ENCODE data around the gene SOCS7. TPM values are rescaled to one million over a fixed set of nuclear protein-coding genes. Genes with fewer than 3 reads are reported as not detected.

SOCS7 gene
- total RNA-seq, 1 donor from 2014 or later, result 33.6 TPM

- H3K36me3 Mint-ChIP-seq, result no peaks in the 10 kb centered on the region
- H3K4me3 Mint-ChIP-seq, result no peak overlapping the region
- no peak for TF ChIP-seq CTCF (IDR thresholded peaks at IDR 0.05; ENCODE audit: unreplicated experiment)
- H3K27me3 Mint-ChIP-seq (ENCODE audit: low read depth), result peaks cover 4% of the 10 kb centered on the region
- H3K4me1 Mint-ChIP-seq, result peaks cover 10% of the 10 kb centered on the region
- H3K27ac Mint-ChIP-seq, result no peak overlapping the region
- DNase-seq (ENCODE audit: low spot score in 2 of 2, unreplicated experiment in 2 of 2), result no peak
- H3K9me3 Mint-ChIP-seq, result no peaks in the 10 kb centered on the region
Measured at GRCh38 chr17:38327936-38328335, 23.7 kb upstream of the SOCS7 start.

GRCh38 chr17:38328620-38329019 lies 23.0 kb upstream of the SOCS7 start:
- no peak for TF ChIP-seq CTCF (IDR thresholded peaks at IDR 0.05; ENCODE audit: unreplicated experiment)

GRCh38 chr17:38329284-38329683 lies 22.4 kb upstream of the SOCS7 start:
- Mint-ChIP-seq H3K9me3 (no peaks in the 10 kb centered on the region), H3K27ac (no peak overlapping the region), H3K4me3 (no peak overlapping the region), H3K36me3 (no peaks in the 10 kb centered on the region), H3K4me1 (peaks cover 10% of the 10 kb centered on the region), H3K27me3 (ENCODE audit: low read depth) (peaks cover 4% of the 10 kb centered on the region)
- no peak for TF ChIP-seq CTCF (IDR thresholded peaks at IDR 0.05; ENCODE audit: unreplicated experiment)
- DNase-seq (ENCODE audit: low spot score in 2 of 2, unreplicated experiment in 2 of 2), result no peak

More at GRCh38 chr17:38328620-38329019, 23.0 kb upstream of the SOCS7 start:
- Mint-ChIP-seq H3K27me3 (ENCODE audit: low read depth) (peaks cover 4% of the 10 kb centered on the region), H3K36me3 (no peaks in the 10 kb centered on the region), H3K4me3 (no peak overlapping the region), H3K27ac (no peak overlapping the region), H3K9me3 (no peaks in the 10 kb centered on the region), H3K4me1 (peaks cover 10% of the 10 kb centered on the region)
- no peak for DNase-seq (ENCODE audit: low spot score in 2 of 2, unreplicated experiment in 2 of 2)

- Mint-ChIP-seq H3K27me3 (ENCODE audit: low read depth) (peaks cover 5% of the 10 kb centered on the region), H3K36me3 (no peaks in the 10 kb centered on the region), H3K9me3 (no peaks in the 10 kb centered on the region), H3K4me1 (peaks cover 6% of the 10 kb centered on the region), H3K4me3 (no peak overlapping the region), H3K27ac (no peak overlapping the region)
- no peak for DNase-seq (ENCODE audit: low spot score in 2 of 2, unreplicated experiment in 2 of 2)
- no peak for TF ChIP-seq CTCF (IDR thresholded peaks at IDR 0.05; ENCODE audit: unreplicated experiment)
Measured at GRCh38 chr17:38329808-38330730, 21.6 kb upstream of the SOCS7 start.

- Mint-ChIP-seq H3K4me3 (no peak overlapping the region), H3K27me3 (ENCODE audit: low read depth) (peaks cover 5% of the 10 kb centered on the region), H3K4me1 (no peaks in the 10 kb centered on the region), H3K9me3 (no peaks in the 10 kb centered on the region), H3K36me3 (no peaks in the 10 kb centered on the region), H3K27ac (no peak overlapping the region)
- DNase-seq (ENCODE audit: low spot score in 2 of 2, unreplicated experiment in 2 of 2), result no peak
- TF ChIP-seq CTCF (IDR thresholded peaks at IDR 0.05; ENCODE audit: unreplicated experiment), result no peak
Measured at GRCh38 chr17:38330941-38331411, 20.7 kb upstream of the SOCS7 start.
